Measurements from ENCODE around the gene ATP6V1B1. TPM values are rescaled to one million over a fixed set of nuclear protein-coding genes. Genes with fewer than 3 reads are reported as not detected.
A peak's percentile ranks its signal among the peaks of the same experiment; 100 is the strongest.

The ATP6V1B1 gene
- total and polyA plus RNA-seq, 2 donors (not counting 1 experiment from before 2014, with no cell fraction given) = 1.0 to 2.1 TPM

GRCh38 chr2:70974592-70974991 is 38.9 kb downstream of the ATP6V1B1 start:
- no peak overlapping the region for H3K9ac ChIP-seq (ENCODE audit: insufficient read depth, low read length)

GRCh38 chr2:70975237-70975636 is 39.5 kb downstream of the ATP6V1B1 start:
- H3K27ac ChIP-seq (ENCODE audit: insufficient read depth, low read length) = no peak overlapping the region
- no peaks in the 10 kb centered on the region for H3K9me3 ChIP-seq (ENCODE audit: control insufficient read depth, insufficient read depth, low read depth, low read length)
- H3K4me2 ChIP-seq (ENCODE audit: extremely low read depth, insufficient read depth, low read length) = no peak overlapping the region
- TF ChIP-seq CTCF (conservative IDR thresholded peaks at IDR 0.05 in 1 of 2, IDR thresholded peaks at IDR 0.05 in 1 of 2; ENCODE audit: low read depth in 1 of 2, low read length in 2 of 2) (no peak), EZH2 (IDR thresholded peaks at IDR 0.05; ENCODE audit: low read length, missing control alignments) (no peak)
- no peaks in the 10 kb centered on the region for H4K20me1 ChIP-seq (ENCODE audit: control insufficient read depth, extremely low read depth, insufficient read depth, low read length)
- no peak overlapping the region for H2AFZ ChIP-seq (ENCODE audit: low read length)
- no peak for DNase-seq (ENCODE audit: low read depth in 2 of 2)
- no peaks in the 10 kb centered on the region for H3K27me3 ChIP-seq (ENCODE audit: control insufficient read depth, insufficient read depth, low read length)
- H3K9ac ChIP-seq (ENCODE audit: insufficient read depth, low read length) = no peak overlapping the region
- H3K36me3 ChIP-seq (ENCODE audit: control insufficient read depth, insufficient read depth, low read length) = no peaks in the 10 kb centered on the region
- H3K79me2 ChIP-seq (ENCODE audit: control insufficient read depth, insufficient read depth, low read length) = no peaks in the 10 kb centered on the region
- H3K4me3 ChIP-seq (replicated peaks in 1 of 4; ENCODE audit: control extremely low read depth in 1 of 4, insufficient read depth in 1 of 4, low read depth in 3 of 4, low read length in 4 of 4) = no peak overlapping the region
- peaks cover 6% of the 10 kb centered on the region for H3K4me1 ChIP-seq (ENCODE audit: control insufficient read depth, extremely low read depth, insufficient read depth, low read length)

More at GRCh38 chr2:70974592-70974991, 38.9 kb downstream of the ATP6V1B1 start:
- Histone ChIP-seq H3K36me3 (ENCODE audit: control insufficient read depth, insufficient read depth, low read length) (no peaks in the 10 kb centered on the region), H3K27me3 (ENCODE audit: control insufficient read depth, insufficient read depth, low read length) (no peaks in the 10 kb centered on the region), H2AFZ (ENCODE audit: low read length) (no peak overlapping the region), H3K9me3 (ENCODE audit: control insufficient read depth, insufficient read depth, low read depth, low read length) (no peaks in the 10 kb centered on the region), H4K20me1 (ENCODE audit: control insufficient read depth, extremely low read depth, insufficient read depth, low read length) (no peaks in the 10 kb centered on the region), H3K4me3 (replicated peaks in 1 of 4; ENCODE audit: control extremely low read depth in 1 of 4, insufficient read depth in 1 of 4, low read depth in 3 of 4, low read length in 4 of 4) (no peak overlapping the region), H3K4me1 (ENCODE audit: control insufficient read depth, extremely low read depth, insufficient read depth, low read length) (peaks cover 6% of the 10 kb centered on the region), H3K4me2 (ENCODE audit: extremely low read depth, insufficient read depth, low read length) (no peak overlapping the region), H3K79me2 (ENCODE audit: control insufficient read depth, insufficient read depth, low read length) (no peaks in the 10 kb centered on the region), H3K27ac (ENCODE audit: insufficient read depth, low read length) (no peak overlapping the region)
- no peak for DNase-seq (ENCODE audit: low read depth in 2 of 2)
- TF ChIP-seq CTCF (conservative IDR thresholded peaks at IDR 0.05 in 1 of 2, IDR thresholded peaks at IDR 0.05 in 1 of 2; ENCODE audit: low read depth in 1 of 2, low read length in 2 of 2) = no peak
- TF ChIP-seq EZH2 (IDR thresholded peaks at IDR 0.05; ENCODE audit: low read length, missing control alignments) = no peak

- no peak for TF ChIP-seq EZH2 (IDR thresholded peaks at IDR 0.05; ENCODE audit: low read length, missing control alignments)
- no peak for TF ChIP-seq CTCF (conservative IDR thresholded peaks at IDR 0.05 in 1 of 2, IDR thresholded peaks at IDR 0.05 in 1 of 2; ENCODE audit: low read depth in 1 of 2, low read length in 2 of 2)
- Histone ChIP-seq H3K4me2 (ENCODE audit: extremely low read depth, insufficient read depth, low read length) (peak overlapping the region; percentile 97), H2AFZ (ENCODE audit: low read length) (no peak overlapping the region), H4K20me1 (ENCODE audit: control insufficient read depth, extremely low read depth, insufficient read depth, low read length) (no peaks in the 10 kb centered on the region), H3K79me2 (ENCODE audit: control insufficient read depth, insufficient read depth, low read length) (no peaks in the 10 kb centered on the region), H3K36me3 (ENCODE audit: control insufficient read depth, insufficient read depth, low read length) (no peaks in the 10 kb centered on the region), H3K4me1 (ENCODE audit: control insufficient read depth, extremely low read depth, insufficient read depth, low read length) (peaks cover 6% of the 10 kb centered on the region), H3K27ac (ENCODE audit: insufficient read depth, low read length) (peak overlapping the region; percentile 96), H3K4me3 (replicated peaks in 1 of 4; ENCODE audit: control extremely low read depth in 1 of 4, insufficient read depth in 1 of 4, low read depth in 3 of 4, low read length in 4 of 4) (peak overlapping the region; percentile 61 to 73 (median 64)), H3K9ac (ENCODE audit: insufficient read depth, low read length) (no peak overlapping the region), H3K27me3 (ENCODE audit: control insufficient read depth, insufficient read depth, low read length) (no peaks in the 10 kb centered on the region), H3K9me3 (ENCODE audit: control insufficient read depth, insufficient read depth, low read depth, low read length) (no peaks in the 10 kb centered on the region)
- DNase-seq (ENCODE audit: low read depth in 2 of 2) = peak; percentile 85 to 96
Observed at GRCh38 chr2:70977605-70978205, 42.0 kb downstream of the ATP6V1B1 start.

Data from fibroblast of lung (primary cell).